Uterus (tissue), 4 donors: ENCODE measurements around the gene TTLL1. TPM values are rescaled to one million over a fixed set of nuclear protein-coding genes. Genes with fewer than 3 reads are reported as not detected.

Experiments used
- DNase-seq, 2 donors: peaks; one replicate each; pipeline ENCODE4 v3.0.0-alpha.2; 2019 to 2020
- H3K27ac ChIP-seq, 2 donors: fragments of 200-600 bp; sonication (generic); 1 replicate in 1 of 2; 2 replicates in 1 of 2; pipeline ENCODE4 v1.5.1; 2016 to 2018
- H3K27me3 ChIP-seq, 2 donors: fragments of 200-600 bp; sonication (generic); one replicate each; pipeline ENCODE4 v1.5.1; 2018 to 2019; ENCODE audit warnings: control low read depth in 1 of 2
- H3K36me3 ChIP-seq, 2 donors: fragments of 200-600 bp; sonication (generic); one replicate each; pipeline ENCODE4 v1.5.1; 2019; ENCODE audit warnings: control low read depth in 1 of 2
- H3K4me1 ChIP-seq, 2 donors: fragments of 200-600 bp; sonication (generic); one replicate each; pipeline ENCODE4 v1.5.1; 2018 to 2019; ENCODE audit warnings: control low read depth in 1 of 2
- H3K4me3 ChIP-seq, 2 donors: fragments of 200-600 bp; sonication (generic); 1 replicate in 1 of 2; 2 replicates in 1 of 2; pipeline ENCODE4 v1.5.1; 2018 to 2019; ENCODE audit warnings: mild to moderate bottlenecking in 1 of 2
- H3K9me3 ChIP-seq, 2 donors: fragments of 200-600 bp; sonication (generic); one replicate each; pipeline ENCODE4 v1.5.1; 2019; ENCODE audit warnings: control low read depth in 1 of 2
- CTCF ChIP-seq, 4 experiments: fragments of 200-600 bp in 2 of 4; fragments of 450-650 bp in 2 of 4; sonication (generic) in 2 of 4; IDR thresholded peaks; one replicate each; pipeline ENCODE4 v1.5.1; 2016 to 2019; ENCODE audit warnings: antibody characterized with exemption in 4 of 4, mild to moderate bottlenecking in 2 of 4, moderate library complexity in 1 of 4
- POLR2A ChIP-seq, 2 donors: fragments of 450-650 bp; IDR thresholded peaks; one replicate each; pipeline ENCODE4 v1.6.1; 2016; ENCODE audit warnings: antibody characterized with exemption in 2 of 2, mild to moderate bottlenecking in 1 of 2, moderate library complexity in 1 of 2
- intact Hi-C: fragments of 100-400 bp; cut with DNase I; formaldehyde crosslinking; loops from one replicate; pipeline ENCODE4 v1.15.1; 2023; ENCODE audit warnings: low total_unique reads
- total RNA-seq, 4 donors: library from RNA; depleted of rRNA in 3 of 4; stranded (reverse); fragments of >200 nt in 3 of 4; gene quantifications; one replicate each; pipeline versions ENCODE4 v1.1.0 to v1.2.4, GENCODE V29; 2014 to 2023
- donor health status: DM: yes; HTN: yes; CAD: no.

TTLL1 gene
- total RNA-seq, 4 donors from 2014 or later, result 3.6 to 12.5 (median 5.3) TPM

- Histone ChIP-seq H3K4me1 (no peaks in the 10 kb centered on the region), H3K36me3 (no peaks in the 10 kb centered on the region), H3K27me3 (no peaks in the 10 kb centered on the region), H3K9me3 (no peaks in the 10 kb centered on the region), H3K4me3 (no peak overlapping the region), H3K27ac (no peak overlapping the region)
- intact Hi-C loops, result no loop called here
- no peak for DNase-seq
- no peak for TF ChIP-seq POLR2A (IDR thresholded peaks at IDR 0.05)
- TF ChIP-seq CTCF (IDR thresholded peaks at IDR 0.05), result no peak
Measured at GRCh38 chr22:43053176-43053575, 36.0 kb downstream of the TTLL1 start.

GRCh38 chr22:43050995-43051394, 38.2 kb downstream of the TTLL1 start:
- Histone ChIP-seq H3K9me3 (no peaks in the 10 kb centered on the region), H3K36me3 (no peaks in the 10 kb centered on the region), H3K4me3 (no peak overlapping the region), H3K27me3 (no peaks in the 10 kb centered on the region), H3K4me1 (no peaks in the 10 kb centered on the region), H3K27ac (no peak overlapping the region)
- intact Hi-C loops, result no loop called here
- TF ChIP-seq POLR2A (IDR thresholded peaks at IDR 0.05) (no peak), CTCF (IDR thresholded peaks at IDR 0.05) (no peak)
- DNase-seq, result no peak

GRCh38 chr22:43047605-43048004, 41.6 kb downstream of the TTLL1 start:
- TF ChIP-seq POLR2A (IDR thresholded peaks at IDR 0.05) (no peak), CTCF (IDR thresholded peaks at IDR 0.05) (no peak)
- Histone ChIP-seq H3K9me3 (no peaks in the 10 kb centered on the region), H3K4me3 (no peak overlapping the region), H3K27me3 (no peaks in the 10 kb centered on the region), H3K36me3 (no peaks in the 10 kb centered on the region), H3K4me1 (no peaks in the 10 kb centered on the region), H3K27ac (no peak overlapping the region)
- no peak for DNase-seq
- intact Hi-C loops, result no loop called here

- no peaks in the 10 kb centered on the region for H3K9me3 ChIP-seq
- H3K4me1 ChIP-seq, result no peaks in the 10 kb centered on the region
- H3K27me3 ChIP-seq, result no peaks in the 10 kb centered on the region
- intact Hi-C loops, result no loop called here
- no peak for DNase-seq
- H3K4me3 ChIP-seq, result no peak overlapping the region
- TF ChIP-seq POLR2A (IDR thresholded peaks at IDR 0.05) (no peak), CTCF (IDR thresholded peaks at IDR 0.05) (no peak)
- no peaks in the 10 kb centered on the region for H3K36me3 ChIP-seq
- no peak overlapping the region for H3K27ac ChIP-seq
Measured at GRCh38 chr22:43044290-43044712, 44.9 kb downstream of the TTLL1 start.

- DNase-seq, result no peak
- Histone ChIP-seq H3K9me3 (no peaks in the 10 kb centered on the region), H3K27me3 (no peaks in the 10 kb centered on the region), H3K36me3 (no peaks in the 10 kb centered on the region), H3K4me3 (no peak overlapping the region), H3K4me1 (no peaks in the 10 kb centered on the region), H3K27ac (no peak overlapping the region)
- intact Hi-C loops, result no loop called here
- TF ChIP-seq CTCF (IDR thresholded peaks at IDR 0.05) (no peak), POLR2A (IDR thresholded peaks at IDR 0.05) (no peak)
Measured at GRCh38 chr22:43042101-43042780, 47.0 kb downstream of the TTLL1 start.
